SU-DHL-6 (cell line): ENCODE measurements around the gene B3GNT9.

ENCODE experiments used
- H2AFZ ChIP-seq: fragments of 200-600 bp; sonication (generic); 2 replicates; pipeline ENCODE4 v1.6.1; 2014; ENCODE audit warnings: low read depth, mild to moderate bottlenecking, moderate library complexity, mixed read lengths, antibody characterized with exemption, low read length; ENCODE audit not compliant: severe bottlenecking
- H3F3A ChIP-seq: fragments of 200-600 bp; shearing (Covaris generic); 2 replicates; pipeline ENCODE4 v1.6.0; 2016; ENCODE audit warnings: antibody characterized with exemption, mild to moderate bottlenecking; ENCODE audit not compliant: insufficient read depth
- H3K27ac ChIP-seq: fragments of 200-600 bp; sonication (generic); 2 replicates; pipeline ENCODE4 v1.5.1; 2016; ENCODE audit warnings: low read depth, mild to moderate bottlenecking, low read length, moderate library complexity, mixed read lengths
- H3K27me3 ChIP-seq: fragments of 200-600 bp; sonication (generic), shearing (Covaris generic); 2 replicates; pipeline ENCODE4 v1.6.0; 2014; ENCODE audit warnings: mild to moderate bottlenecking, low read length
- H3K36me3 ChIP-seq: fragments of 200-600 bp; sonication (generic); 2 replicates; pipeline ENCODE4 v1.6.1; 2014; ENCODE audit warnings: mild to moderate bottlenecking, low read length, mixed read lengths
- H3K4me2 ChIP-seq: fragments of 300-600, 200-600 bp; shearing (Covaris generic), sonication (generic); 2 replicates; pipeline ENCODE4 v1.6.0; 2014; ENCODE audit warnings: low read length, low read depth, mild to moderate bottlenecking; ENCODE audit not compliant: poor library complexity, severe bottlenecking
- H3K4me3 ChIP-seq: fragments of 200-600 bp; sonication (generic); 2 replicates; pipeline ENCODE4 v1.5.1; 2014; ENCODE audit warnings: antibody characterized with exemption, low read length, mild to moderate bottlenecking, mixed read lengths; ENCODE audit not compliant: insufficient read depth, poor library complexity, severe bottlenecking
- H3K79me2 ChIP-seq: fragments of 200-600 bp; sonication (generic); 2 replicates; pipeline ENCODE4 v1.6.1; 2014; ENCODE audit warnings: mild to moderate bottlenecking, low read length, moderate library complexity; ENCODE audit not compliant: insufficient read depth
- H3K9ac ChIP-seq: fragments of 200-600 bp; sonication (generic); 2 replicates; pipeline ENCODE4 v1.7.0; 2014; ENCODE audit warnings: mild to moderate bottlenecking, low read length
- H3K9me2 ChIP-seq: fragments of 200-600 bp; sonication (generic); replicated peaks from 2 replicates; pipeline ENCODE4 v1.6.1; 2014; ENCODE audit warnings: low read length; ENCODE audit not compliant: insufficient read depth
- H3K9me3 ChIP-seq: fragments of 200-600 bp; sonication (generic); 2 replicates; pipeline ENCODE4 v1.6.1; 2014; ENCODE audit warnings: low read length, mixed read lengths; ENCODE audit not compliant: insufficient read depth
- H4K20me1 ChIP-seq: fragments of 200-600 bp; sonication (generic); 2 replicates; pipeline ENCODE4 v1.6.1; 2014; ENCODE audit warnings: low read depth, mild to moderate bottlenecking, antibody characterized with exemption, low read length, moderate library complexity, mixed read lengths
- EZH2phosphoT487 ChIP-seq: fragments of 200-600 bp; sonication (generic), shearing (Covaris generic); conservative IDR thresholded peaks from 2 replicates; pipeline ENCODE4 v1.6.1; 2018; ENCODE audit warnings: mild to moderate bottlenecking, antibody characterized with exemption, low read length, moderate library complexity, mixed read lengths
- TF ChIP-seq, protein P1 (sequence below): fragments of 200-600 bp; sonication (generic); IDR thresholded peaks from one replicate; pipeline ENCODE4 v1.5.1; 2017; ENCODE audit warnings: antibody characterized with exemption, mild to moderate bottlenecking, low read length, moderate library complexity; ENCODE audit not compliant: insufficient read depth, poor library complexity, severe bottlenecking

B3GNT9 gene

DNA sequence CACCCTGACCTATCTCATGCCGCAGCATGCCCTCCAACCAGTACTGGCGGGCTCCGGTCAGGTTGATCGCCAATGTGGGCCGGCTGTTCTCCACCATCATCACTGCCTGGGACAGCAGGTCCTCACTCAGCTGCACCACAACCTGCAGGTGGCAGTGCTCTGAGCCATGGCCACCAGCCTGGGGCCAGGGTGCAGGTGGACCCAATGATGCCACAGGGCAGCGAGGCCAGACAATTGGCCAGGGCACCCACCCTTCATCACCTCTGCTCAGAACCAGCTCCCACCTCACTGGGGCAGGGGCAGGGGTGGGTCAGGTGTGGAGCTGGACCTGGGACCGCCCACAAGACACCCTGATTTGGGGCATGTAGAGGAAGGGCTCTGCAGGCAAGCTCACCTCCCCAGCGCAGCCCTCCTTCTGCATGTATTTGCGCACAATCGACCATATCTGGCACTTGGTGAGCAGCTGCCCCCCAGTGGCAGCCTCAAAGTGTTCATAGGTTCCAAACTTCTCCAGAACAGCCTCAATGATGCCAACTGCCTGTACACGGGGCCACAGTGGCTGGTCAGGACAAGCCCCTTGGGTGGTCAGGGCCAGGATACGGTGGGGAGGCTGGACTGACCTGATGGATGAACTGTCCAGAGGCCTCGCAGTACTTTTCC lies 28.8 kb upstream of the B3GNT9 start:
- Histone ChIP-seq H3K27me3 (no peaks in the 10 kb centered on the region), H3K9ac (no peak overlapping the region), H3K36me3 (no peaks in the 10 kb centered on the region)

DNA sequence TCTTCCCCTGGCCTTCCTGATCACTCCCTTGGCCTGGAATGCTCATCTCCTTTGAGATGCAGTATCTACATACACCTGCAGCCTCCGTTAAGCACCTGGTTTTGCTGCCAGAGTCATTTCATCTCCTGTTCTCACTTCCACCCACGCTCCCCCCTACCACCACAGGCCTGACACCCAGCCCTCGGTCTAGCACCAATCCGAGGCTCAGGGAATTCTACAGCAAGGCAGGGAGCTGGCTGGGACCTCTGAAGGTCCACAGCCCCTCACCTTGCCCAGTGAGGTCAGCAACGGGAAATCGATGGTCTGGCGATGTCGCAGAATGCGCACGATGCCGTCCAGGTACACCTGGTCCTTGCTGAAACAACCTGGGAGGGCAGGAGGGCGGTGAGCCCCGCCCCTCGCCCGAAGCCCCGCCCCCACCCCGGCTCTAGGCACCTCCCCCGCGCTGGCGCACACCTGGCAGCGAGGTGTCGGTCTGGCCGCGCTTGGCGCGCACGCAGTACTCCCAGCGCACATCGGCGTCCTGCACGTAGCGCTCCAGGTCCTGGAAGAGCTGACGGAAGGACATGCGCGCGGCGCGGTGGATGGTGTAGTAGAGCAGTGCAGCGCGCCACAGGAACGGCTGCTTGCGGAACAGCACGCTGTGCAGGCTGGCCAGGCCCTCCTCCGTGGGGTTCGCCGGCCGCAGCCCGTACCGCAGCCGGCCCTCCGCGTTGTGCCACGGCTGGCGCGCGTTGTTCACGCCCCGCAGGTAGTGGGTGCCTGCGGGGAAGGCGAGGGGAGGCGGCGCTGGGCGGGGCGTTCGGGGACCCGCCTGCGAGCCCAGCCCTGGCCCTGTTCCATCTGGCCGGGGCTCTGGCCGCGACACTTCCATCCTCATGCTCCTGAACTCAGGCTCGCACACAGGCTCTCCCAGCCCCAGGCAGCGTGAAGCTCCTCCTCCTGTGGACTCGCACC lies 27.2 kb upstream of the B3GNT9 start:
- H3K9me3 ChIP-seq: no peaks in the 10 kb centered on the region
- H3K27ac ChIP-seq: no peak overlapping the region
- H3K9me2 ChIP-seq: no peaks in the 10 kb centered on the region
- H4K20me1 ChIP-seq: no peaks in the 10 kb centered on the region
- no peak overlapping the region for H3K4me2 ChIP-seq
- H3K9ac ChIP-seq: no peak overlapping the region
- TF ChIP-seq EZH2phosphoT487: no peak
- TF ChIP-seq, protein P1, sequence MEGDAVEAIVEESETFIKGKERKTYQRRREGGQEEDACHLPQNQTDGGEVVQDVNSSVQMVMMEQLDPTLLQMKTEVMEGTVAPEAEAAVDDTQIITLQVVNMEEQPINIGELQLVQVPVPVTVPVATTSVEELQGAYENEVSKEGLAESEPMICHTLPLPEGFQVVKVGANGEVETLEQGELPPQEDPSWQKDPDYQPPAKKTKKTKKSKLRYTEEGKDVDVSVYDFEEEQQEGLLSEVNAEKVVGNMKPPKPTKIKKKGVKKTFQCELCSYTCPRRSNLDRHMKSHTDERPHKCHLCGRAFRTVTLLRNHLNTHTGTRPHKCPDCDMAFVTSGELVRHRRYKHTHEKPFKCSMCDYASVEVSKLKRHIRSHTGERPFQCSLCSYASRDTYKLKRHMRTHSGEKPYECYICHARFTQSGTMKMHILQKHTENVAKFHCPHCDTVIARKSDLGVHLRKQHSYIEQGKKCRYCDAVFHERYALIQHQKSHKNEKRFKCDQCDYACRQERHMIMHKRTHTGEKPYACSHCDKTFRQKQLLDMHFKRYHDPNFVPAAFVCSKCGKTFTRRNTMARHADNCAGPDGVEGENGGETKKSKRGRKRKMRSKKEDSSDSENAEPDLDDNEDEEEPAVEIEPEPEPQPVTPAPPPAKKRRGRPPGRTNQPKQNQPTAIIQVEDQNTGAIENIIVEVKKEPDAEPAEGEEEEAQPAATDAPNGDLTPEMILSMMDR: no peak
- no peak overlapping the region for H2AFZ ChIP-seq
- no peaks in the 10 kb centered on the region for H3K27me3 ChIP-seq
- H3K4me3 ChIP-seq: no peak overlapping the region
- no peaks in the 10 kb centered on the region for H3K36me3 ChIP-seq
- no peaks in the 10 kb centered on the region for H3F3A ChIP-seq
- no peaks in the 10 kb centered on the region for H3K79me2 ChIP-seq

More for the DNA sequence above, 28.8 kb upstream of the B3GNT9 start:
- no peaks in the 10 kb centered on the region for H3K9me2 ChIP-seq
- H3K79me2 ChIP-seq: no peaks in the 10 kb centered on the region
- H3K27ac ChIP-seq: no peak overlapping the region
- H4K20me1 ChIP-seq: no peaks in the 10 kb centered on the region
- TF ChIP-seq, protein P1: no peak
- TF ChIP-seq EZH2phosphoT487: no peak
- no peak overlapping the region for H2AFZ ChIP-seq
- no peak overlapping the region for H3K4me3 ChIP-seq
- H3F3A ChIP-seq: no peaks in the 10 kb centered on the region
- no peaks in the 10 kb centered on the region for H3K9me3 ChIP-seq
- H3K4me2 ChIP-seq: no peak overlapping the region

DNA sequence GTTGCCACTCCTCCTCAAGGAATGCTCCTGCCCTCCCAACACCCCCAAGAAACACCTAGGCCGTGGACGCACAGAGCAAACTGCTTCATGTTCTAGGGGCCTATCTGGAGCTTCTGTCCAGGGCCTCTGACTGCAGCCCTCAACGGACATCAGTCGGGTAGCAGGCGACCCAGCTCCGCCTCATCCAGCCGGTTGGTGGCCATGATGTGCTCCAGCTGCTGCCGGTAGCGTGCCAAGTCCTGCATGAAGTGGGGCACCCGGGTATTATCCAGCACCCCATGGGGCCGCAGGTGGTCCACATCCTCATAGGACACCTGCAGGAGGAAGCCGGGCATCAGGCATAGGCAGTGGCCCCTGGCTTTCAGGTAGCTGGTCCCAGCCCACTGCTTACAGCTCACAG lies 25.9 kb upstream of the B3GNT9 start:
- Histone ChIP-seq H3K9me2 (no peaks in the 10 kb centered on the region), H4K20me1 (no peaks in the 10 kb centered on the region), H3K27ac (no peak overlapping the region), H3K9me3 (no peaks in the 10 kb centered on the region), H2AFZ (no peak overlapping the region), H3K4me3 (no peak overlapping the region), H3F3A (no peaks in the 10 kb centered on the region), H3K36me3 (no peaks in the 10 kb centered on the region), H3K9ac (no peak overlapping the region), H3K4me2 (no peak overlapping the region), H3K27me3 (no peaks in the 10 kb centered on the region), H3K79me2 (no peaks in the 10 kb centered on the region)
- TF ChIP-seq, protein P1: no peak
- no peak for TF ChIP-seq EZH2phosphoT487
